HG02970 (cell line): ENCODE measurements around the gene MADD.

Source experiments
- ATAC-seq: cut with Tn5 transposase; IDR thresholded peaks from one replicate; pipeline ENCODE4 v1.9.1; 2021; ENCODE audit warnings: mild to moderate bottlenecking, moderate library complexity, moderate number of reproducible peaks; ENCODE audit not compliant: unreplicated experiment, low FRiP score

MADD gene

DNA sequence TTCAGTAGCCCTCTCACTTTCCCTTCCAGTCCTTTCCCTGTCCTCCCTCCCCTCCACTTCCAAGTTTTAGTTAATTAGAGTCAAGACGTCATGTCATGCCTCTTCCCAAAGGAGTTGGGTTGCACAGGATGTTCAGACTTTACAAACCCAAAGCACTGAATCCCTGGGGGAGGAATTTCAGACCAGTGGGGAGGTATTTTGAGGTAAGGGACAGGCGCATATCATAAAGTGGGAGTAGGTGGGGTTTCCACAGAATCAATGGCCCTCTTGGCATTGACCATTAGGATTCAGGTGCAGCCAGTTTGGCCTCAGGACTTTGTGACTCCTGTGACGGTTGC, 20.6 kb upstream of the MADD start:
- no peak for ATAC-seq

DNA sequence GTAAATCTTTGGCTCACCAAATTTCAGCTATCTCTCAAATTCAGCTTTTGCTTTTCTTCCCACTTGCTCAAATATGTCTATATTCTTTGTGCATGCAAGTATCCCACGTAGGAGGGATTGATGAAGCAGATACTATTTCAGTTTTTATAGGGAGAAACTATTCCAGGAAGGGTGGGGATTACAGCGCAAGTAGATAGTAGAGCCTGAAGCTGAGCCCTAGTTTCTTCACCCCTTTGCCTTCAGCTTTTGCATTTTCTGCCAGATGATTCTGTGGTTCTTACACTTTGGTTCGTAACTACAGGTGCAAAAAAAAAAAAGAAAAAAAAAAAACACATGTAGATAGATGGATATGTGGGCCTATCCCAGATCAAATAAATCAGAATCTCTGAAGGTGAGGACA, 18.2 kb upstream of the MADD start:
- no peak for ATAC-seq

DNA sequence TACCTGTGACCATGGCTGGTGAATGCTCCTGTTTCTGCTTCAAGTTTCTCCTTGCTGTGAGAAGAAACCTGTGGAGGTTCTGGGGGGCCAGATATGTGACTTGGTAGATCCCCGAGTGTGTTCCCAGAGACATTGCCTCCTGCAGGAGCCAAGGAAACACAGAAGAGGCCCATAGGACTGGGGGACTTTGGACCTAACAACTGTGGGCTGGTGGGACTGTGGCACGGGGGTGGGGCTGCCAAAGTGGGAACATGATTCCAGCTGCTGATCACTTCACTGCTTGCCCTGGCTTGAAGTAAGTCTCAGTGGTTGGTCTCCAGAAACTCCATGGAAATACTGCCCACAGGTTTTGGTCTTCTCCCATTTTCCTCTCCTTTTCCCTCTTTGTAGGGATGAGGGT, 16.3 kb upstream of the MADD start:
- ATAC-seq: no peak

DNA sequence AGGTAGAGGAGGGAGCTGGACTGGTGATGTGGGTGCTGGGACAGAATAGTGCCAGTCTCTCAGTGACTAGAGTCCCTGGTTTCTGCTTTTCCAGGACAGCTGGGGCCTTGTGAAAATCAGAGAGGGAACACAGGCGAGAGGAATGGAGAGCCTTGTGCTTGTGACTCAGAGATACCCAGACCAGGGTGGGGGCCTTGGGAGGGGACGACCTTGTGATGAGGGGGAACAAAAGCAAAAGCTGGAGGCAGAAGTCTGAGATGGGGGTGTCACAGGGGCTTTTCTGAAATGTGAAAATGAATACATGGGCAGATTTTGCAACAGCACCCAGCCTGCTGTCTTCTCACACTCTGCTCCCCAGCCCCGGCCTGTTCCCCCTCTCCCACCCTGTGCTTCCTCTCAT, 15.5 kb upstream of the MADD start:
- no peak for ATAC-seq

DNA sequence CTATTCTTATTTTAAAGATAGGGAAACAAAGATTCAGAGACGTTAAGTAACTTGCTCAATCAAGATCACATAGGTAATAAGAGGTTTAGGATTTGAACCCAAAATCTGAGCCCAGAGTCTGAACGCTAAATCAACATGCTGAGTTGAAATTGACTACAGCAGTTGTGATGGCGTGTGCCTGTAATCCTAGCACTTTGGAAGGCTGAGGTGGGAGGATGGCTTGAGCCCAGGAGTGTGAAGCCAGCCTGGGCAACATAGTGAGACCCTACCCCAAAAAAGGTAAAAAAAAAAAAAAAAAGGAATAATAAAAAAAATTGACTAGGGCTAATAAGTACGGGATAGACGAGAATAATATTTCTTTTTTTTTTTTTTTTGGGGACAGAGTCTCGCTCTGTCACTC, 13.6 kb upstream of the MADD start:
- ATAC-seq: no peak

DNA sequence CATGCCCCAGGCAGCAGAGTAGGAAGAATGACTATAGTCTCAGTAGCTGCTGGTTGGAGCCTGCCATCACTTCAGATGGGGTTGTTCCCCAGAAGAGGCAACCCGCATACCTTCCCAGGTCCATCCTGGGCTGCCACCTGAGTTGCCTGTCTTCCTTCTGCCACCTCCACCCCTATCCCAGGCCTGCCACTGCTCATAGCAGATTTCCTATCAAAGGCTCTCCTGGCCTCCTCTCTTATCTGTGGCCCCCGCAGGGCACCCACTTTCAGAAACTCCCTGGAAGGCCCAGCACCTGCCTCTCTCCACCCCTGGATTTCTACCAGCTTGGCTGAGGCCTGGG, 12.8 kb upstream of the MADD start:
- no peak for ATAC-seq

DNA sequence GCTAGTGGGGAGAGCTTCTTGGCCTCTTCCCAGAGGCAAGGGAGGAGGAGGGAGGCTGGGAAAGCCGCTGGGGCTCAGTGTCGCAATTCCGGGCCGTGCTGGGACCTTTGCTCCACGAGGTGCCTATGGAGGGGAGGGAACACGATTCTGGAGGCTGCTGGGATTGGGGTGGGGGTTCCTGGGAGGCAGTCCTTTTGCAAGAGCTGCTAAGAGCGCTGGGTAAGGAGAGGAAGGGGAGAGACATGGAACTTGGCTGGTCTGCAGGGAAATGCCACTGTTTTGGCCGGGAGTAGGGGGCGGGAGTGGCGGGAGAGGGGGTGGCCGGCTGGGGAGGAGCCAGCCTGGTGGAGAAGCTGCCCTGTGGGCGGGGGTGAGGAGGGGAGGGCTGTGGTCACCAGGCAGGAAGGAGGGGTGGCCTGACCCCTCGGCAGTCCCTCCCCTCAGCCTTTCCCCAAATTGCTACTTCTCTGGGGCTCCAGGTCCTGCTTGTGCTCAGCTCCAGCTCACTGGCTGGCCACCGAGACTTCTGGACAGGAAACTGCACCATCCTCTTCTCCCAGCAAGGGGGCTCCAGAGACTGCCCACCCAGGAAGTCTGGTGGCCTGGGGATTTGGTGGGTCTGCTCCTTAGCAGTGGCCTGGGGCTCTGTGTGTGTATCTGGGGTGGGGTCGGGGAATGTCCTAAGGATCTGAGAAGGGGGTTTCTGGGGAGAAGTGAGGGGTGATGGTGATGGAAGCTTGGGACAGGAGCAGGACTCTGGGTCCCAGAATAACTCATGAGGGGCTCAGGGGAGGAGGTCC, 12.2 kb upstream of the MADD start, which contains the start of gene NR1H3:
Gene NR1H3, plus strand, starts transcription at position 480 of the 800 bp plus-strand sequence. CDS start 1,221 bp downstream, outside the sequence.
- no peak for ATAC-seq

DNA sequence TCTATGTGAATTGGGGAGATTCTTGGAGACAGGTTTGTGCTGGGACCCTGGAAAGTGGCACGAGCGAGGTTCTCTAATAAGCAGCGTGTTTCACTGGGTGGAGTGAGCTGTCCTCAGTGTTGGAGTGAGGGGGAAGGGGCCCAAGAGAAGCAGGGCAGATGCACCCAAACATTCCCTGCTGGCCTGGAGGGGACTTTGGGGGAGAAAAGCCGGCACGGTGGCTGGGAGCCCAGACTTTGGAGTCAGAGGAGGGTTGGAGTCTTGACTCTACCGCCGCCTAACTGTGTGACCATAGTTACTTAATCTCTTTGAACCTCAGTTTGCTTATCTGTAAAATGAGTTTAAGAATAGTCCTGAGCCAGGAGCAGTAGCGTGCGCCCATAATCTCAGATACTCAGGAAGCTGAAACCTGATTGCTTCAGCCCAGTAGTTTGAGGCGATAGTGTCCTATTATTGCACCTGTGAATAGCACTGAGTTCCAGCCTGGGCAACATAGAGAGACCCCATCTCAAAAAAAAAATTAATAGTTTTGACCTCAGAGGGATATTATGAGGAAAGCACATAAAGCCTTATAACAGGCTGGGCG, 11.5 kb upstream of the MADD start:
- no peak for ATAC-seq

DNA sequence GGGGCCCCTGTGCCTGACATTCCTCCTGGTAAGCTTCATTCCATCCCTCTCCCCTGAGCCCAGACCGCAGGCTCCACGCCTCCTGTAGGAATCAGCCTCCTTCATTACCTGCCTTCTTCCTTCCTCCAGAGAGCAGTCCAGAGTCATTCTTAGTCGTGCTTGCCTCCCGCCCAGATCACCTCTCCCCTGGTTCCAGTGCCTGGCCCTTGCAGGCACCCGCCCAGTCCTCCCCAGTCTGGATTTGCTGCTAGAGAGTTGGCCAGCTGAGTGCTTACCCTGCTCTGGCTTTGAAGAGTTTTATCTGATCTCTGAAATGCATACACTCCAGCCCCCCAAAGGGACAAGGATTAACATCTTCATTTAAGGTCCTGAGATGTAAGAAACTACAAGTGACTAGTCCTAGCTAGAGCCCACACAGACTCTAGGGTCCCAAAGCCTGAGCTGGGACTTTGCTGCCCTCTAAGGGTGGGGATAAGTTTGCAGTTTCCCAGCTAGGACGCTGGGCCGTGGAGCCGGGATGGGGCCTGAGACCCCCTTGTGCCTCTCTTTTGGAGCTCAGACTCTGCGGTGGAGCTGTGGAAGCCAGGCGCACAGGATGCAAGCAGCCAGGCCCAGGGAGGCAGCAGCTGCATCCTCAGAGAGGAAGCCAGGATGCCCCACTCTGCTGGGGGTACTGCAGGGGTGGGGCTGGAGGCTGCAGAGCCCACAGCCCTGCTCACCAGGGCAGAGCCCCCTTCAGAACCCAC, 10.5 kb upstream of the MADD start:
- no peak for ATAC-seq

DNA sequence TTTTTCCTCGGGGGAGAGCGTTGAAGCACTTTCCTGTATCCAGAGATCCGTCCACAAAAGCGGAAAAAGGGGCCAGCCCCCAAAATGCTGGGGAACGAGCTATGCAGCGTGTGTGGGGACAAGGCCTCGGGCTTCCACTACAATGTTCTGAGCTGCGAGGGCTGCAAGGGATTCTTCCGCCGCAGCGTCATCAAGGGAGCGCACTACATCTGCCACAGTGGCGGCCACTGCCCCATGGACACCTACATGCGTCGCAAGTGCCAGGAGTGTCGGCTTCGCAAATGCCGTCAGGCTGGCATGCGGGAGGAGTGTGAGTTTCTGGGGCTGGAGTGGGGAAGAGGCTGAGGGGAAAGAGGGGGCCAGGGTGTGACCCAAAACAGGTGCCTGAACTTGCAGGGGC, 9.6 kb upstream of the MADD start:
- ATAC-seq: no peak

DNA sequence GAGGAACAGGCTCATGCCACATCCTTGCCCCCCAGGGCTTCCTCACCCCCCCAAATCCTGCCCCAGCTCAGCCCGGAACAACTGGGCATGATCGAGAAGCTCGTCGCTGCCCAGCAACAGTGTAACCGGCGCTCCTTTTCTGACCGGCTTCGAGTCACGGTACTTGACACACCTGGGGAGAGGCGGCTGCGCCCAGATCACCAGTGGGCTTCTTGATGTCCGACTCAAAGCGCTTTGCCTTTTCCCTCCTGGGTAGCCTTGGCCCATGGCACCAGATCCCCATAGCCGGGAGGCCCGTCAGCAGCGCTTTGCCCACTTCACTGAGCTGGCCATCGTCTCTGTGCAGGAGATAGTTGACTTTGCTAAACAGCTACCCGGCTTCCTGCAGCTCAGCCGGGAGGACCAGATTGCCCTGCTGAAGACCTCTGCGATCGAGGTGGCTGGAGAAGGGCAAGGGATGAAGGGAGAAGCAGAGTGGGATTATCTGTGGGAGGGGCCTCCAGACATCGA, 8.6 kb upstream of the MADD start:
- ATAC-seq: no peak

DNA sequence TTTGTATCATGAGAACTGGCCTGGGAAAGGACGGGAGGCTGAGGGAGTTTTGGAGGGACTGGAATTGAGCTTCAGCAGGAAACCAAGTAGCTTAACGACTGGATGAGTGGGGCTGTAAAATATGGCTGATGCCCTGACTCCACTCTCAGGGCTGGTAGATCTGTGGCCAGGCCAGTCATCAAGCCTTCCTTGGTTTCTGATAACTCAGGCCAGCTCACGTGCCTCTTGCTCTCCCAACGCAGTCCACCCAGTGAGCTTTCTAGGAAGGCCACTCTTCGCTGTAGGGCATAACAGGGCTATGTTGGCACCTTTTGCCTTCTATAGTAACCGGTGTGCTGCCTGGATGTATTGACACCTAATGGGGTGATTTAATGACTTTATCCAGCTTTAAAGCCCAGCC, 5.8 kb upstream of the MADD start:
- no peak for ATAC-seq

DNA sequence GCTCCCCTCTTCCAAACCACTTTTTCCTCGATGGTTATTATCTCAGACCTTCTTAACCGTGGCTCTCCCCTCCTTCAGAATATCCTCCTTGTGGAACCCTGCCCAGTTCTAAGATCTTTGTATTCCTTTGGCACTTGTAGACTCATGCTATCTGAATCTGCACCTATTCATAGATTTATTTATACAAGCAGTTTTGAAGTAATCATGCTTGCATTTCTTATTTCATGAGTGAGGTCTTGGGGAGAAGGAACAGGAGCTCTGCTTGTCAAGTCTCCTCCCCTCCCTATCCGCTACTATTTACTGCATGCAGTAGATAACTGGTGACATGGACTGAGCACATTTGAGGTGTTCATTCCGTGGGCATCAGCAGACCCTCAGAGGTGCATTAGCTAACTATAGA, 5.4 kb upstream of the MADD start:
- ATAC-seq: no peak

DNA sequence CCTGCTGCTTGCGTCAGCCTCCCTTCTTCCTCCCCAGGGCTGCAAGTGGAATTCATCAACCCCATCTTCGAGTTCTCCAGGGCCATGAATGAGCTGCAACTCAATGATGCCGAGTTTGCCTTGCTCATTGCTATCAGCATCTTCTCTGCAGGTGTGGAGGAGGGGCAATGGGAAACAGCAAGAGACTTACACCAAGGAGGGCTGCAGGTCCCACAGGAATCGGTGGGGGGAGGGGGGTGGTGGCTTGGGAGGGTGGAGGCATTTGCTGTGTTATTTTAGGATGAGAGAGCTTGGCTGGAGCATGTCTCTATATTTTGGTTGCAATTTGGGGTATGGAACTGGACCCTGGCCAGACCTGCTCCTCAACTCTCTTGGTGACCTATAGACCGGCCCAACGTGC, 2.1 kb upstream of the MADD start:
- ATAC-seq: no peak

DNA sequence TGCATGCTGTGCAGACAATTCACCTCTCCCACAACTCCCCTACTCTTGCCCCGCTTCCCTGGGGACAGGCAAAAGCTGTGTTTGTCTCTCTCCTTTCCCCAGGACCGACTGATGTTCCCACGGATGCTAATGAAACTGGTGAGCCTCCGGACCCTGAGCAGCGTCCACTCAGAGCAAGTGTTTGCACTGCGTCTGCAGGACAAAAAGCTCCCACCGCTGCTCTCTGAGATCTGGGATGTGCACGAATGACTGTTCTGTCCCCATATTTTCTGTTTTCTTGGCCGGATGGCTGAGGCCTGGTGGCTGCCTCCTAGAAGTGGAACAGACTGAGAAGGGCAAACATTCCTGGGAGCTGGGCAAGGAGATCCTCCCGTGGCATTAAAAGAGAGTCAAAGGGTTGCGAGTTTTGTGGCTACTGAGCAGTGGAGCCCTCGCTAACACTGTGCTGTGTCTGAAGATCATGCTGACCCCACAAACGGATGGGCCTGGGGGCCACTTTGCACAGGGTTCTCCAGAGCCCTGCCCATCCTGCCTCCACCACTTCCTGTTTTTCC, 1.4 kb upstream of the MADD start:
- no peak for ATAC-seq

DNA sequence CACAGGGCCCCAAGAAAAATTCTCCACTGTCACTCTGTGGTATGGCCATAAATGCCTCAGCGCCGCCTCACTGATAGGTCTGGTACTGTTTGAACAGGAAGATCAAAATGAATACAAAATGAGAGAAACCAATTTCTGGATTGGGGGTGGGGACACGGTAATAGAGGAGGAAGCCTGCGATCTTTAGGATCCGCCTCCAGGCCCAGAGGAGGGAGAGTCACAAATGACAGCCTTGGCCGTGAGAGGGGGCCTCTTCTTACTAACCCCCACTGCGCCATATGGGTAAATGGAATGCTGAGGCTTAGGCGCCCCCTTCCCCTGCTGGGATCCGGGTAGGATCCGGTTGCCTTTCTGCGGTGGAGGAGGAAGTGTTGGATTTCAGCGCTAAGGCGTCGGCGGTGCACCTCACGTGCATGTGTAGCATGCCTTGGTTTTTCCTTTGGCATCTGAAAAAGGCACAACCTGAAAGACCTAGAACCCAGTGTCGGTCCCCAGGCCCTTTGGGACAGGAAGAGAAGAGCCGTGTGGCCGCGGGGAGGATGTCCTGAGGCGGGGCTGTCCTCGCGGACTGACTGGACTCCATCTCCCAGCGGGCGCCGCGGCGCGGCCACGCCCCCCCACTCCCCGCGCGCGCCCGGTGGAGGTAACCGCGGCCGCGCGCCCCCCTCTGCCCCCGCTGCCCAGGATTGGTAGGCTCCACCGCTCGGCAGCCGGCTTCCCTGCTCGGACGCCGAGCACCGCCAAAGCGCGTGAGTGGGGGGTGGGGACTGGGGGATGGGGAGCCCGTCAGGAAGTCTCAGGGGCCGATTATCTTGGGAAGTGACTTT, 718 bp upstream of the MADD start:
- ATAC-seq: peak; percentile 45

DNA sequence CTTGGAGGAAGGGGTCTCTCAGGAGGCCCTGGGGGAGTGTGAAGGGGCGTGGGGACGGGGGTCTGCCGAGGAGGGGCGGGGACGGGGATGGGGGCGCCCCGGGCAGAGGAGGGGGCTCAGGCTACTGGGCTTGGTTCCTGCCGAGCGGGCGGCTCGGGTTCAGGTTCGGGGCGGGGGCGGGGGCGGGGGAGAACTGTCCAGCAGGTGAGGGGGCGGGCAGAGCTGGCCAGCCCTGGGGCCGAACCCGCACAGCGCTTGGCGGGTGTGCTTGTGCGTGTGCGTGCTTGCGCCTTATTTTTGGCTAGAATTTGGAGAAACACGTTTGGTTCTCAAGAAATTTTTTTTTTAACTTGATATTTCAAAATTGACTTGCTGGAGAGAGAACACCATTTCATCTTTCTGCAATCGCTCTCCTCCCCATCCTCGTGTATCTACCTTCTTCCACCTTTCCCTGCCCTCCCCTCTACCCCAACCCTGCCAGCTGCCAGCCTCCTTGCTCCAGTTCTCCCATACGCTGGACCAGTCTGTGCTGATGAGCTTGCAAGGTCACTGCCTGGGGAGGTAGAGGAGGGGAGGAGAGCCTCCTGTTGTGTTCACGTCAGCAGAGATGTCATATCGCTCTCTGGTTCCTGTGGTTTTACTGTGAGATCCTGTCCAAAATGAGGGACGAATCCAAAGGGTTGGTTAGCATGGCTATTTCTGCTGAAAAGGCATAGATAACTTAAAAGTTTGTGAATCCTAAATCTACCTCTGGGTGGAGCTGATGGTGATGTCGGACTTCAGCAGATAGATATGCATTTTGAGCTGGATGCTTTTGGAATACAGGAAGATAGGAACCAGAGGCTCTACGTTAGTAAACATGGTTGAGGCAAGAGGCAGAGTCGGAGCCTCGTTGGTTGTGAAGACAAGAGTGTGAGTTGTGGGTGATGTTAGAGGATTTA, 668 bp downstream of the MADD start:
- no peak for ATAC-seq

DNA sequence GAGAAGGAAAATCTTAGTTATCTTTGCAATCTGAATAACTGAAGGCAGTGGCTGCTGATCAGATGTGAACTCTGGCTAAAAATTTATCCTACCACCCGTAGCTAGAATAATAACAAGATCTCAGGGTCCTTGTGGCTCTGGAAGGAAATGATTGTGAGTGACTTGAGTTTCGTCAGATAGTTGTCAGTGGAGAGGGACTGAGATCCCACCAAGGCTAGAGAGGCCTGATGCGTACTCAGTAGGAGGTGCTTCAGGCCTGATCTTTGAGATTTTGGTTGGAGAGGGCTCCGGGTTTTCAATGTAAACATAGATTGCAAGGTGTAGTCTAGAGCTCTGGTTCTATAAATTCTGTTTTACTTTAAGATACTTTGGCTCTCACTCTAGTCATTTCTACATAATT, 1.4 kb downstream of the MADD start:
- no peak for ATAC-seq

DNA sequence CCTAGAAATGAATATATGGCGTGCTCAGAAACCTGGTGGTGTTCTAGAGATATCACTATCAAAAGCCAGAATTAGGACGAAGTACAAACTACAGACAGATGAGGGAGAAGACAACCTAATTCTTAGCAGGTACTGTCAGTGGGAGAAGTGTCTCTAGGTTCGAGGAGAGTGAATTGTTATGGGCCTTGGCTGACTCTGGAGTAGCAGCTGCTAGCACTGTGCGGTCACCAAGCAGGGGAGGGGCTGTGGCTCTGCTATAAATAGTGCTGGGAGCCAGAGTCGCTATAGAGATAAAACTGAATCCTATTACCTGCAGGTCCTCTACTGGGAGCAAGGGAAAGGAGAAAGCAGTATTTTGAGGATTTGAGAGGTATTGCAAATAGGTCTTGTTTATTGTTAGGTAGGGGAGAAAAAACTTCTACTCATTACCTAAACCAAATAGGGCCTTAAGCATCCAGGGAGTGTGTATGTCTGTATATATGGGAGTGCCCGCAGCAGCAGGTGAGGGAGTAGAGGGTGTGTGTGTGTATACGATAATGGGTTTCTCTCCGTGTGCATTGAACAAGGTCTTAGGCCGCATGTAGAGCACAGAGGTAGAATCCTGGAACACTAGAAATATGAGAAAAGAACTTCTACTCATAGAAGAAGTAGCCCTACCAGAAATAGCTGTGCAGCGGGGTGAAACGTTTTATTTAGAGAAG, 2.2 kb downstream of the MADD start:
- no peak for ATAC-seq
